Endodermal cell (in vitro differentiated cells): ENCODE measurements around the gene IGF2R. TPM values are rescaled to one million over a fixed set of nuclear protein-coding genes. Genes with fewer than 3 reads are reported as not detected.

Experiments
- DNase-seq: peaks from one replicate; pipeline ENCODE4 v3.0.0-alpha.2; 2017
- H3K27ac ChIP-seq: 2 replicates; pipeline ENCODE4 v1.5.1; 2013; ENCODE audit warnings: mild to moderate bottlenecking, low read depth, low read length, moderate library complexity
- H3K27me3 ChIP-seq: 2 replicates; pipeline ENCODE4 v1.6.1; 2013; ENCODE audit warnings: mild to moderate bottlenecking, low read length, moderate library complexity; ENCODE audit not compliant: insufficient read depth, control insufficient read depth, poor library complexity, severe bottlenecking
- H3K36me3 ChIP-seq: 2 replicates; pipeline ENCODE4 v1.7.0; 2013; ENCODE audit warnings: mild to moderate bottlenecking, low read length, moderate library complexity; ENCODE audit not compliant: control insufficient read depth, insufficient read depth
- H3K4me1 ChIP-seq: one replicate; pipeline ENCODE4 v1.7.0; 2013; ENCODE audit warnings: low read length; ENCODE audit not compliant: control insufficient read depth, insufficient read depth
- H3K4me3 ChIP-seq: 2 replicates; pipeline ENCODE4 v1.5.1; 2013; ENCODE audit warnings: mild to moderate bottlenecking, low read length, moderate library complexity
- H3K9ac ChIP-seq: 2 replicates; pipeline ENCODE4 v1.6.1; 2013; ENCODE audit warnings: mild to moderate bottlenecking, low read length, moderate library complexity; ENCODE audit not compliant: poor library complexity, severe bottlenecking; ENCODE audit errors: extremely low read depth
- H3K9me3 ChIP-seq: 2 replicates; pipeline ENCODE4 v1.6.1; 2013; ENCODE audit warnings: mild to moderate bottlenecking, low read length, moderate library complexity; ENCODE audit not compliant: control insufficient read depth
- H3K27ac Mint-ChIP-seq: 2 replicates; pipeline ENCODE4 v1.8.0; 2020; ENCODE audit warnings: mixed read lengths
- H3K27me3 Mint-ChIP-seq: 2 replicates; pipeline ENCODE4 v1.8.0; 2021; ENCODE audit warnings: mild to moderate bottlenecking, mixed read lengths; ENCODE audit not compliant: insufficient read depth
- H3K36me3 Mint-ChIP-seq: 2 replicates; pipeline ENCODE4 v1.8.0; 2020; ENCODE audit warnings: low read depth, mixed read lengths
- H3K4me1 Mint-ChIP-seq: 2 replicates; pipeline ENCODE4 v1.8.0; 2020; ENCODE audit warnings: mixed read lengths
- H3K4me3 Mint-ChIP-seq: 2 replicates; pipeline ENCODE4 v1.8.0; 2020; ENCODE audit warnings: mild to moderate bottlenecking, moderate library complexity, mixed read lengths
- H3K9me3 Mint-ChIP-seq: 2 replicates; pipeline ENCODE4 v1.8.0; 2020; ENCODE audit warnings: mild to moderate bottlenecking, mixed read lengths
- CTCF ChIP-seq: fragments of 200-600 bp; sonication (generic); conservative IDR thresholded peaks from 2 replicates; pipeline ENCODE4 v1.5.0; 2021; ENCODE audit warnings: antibody characterized with exemption, mild to moderate bottlenecking
- WGBS, 2 experiments: methylation state at CpG; one replicate each; pipeline versions ENCODE4 v1.1.5 to v1.1.7; 2013; ENCODE audit warnings: missing lambda C conversion rate in 2 of 2, mixed read lengths in 1 of 2; ENCODE audit not compliant: insufficient coverage in 1 of 2, insufficient read length in 1 of 2; 5-methylcytosine and 5-hydroxymethylcytosine counted together
- total RNA-seq, 2 donors: library from RNA; stranded (reverse); fragmentation: NEBNext Ultra II Directional in 1 of 2; extraction: Animal tissue kit (Norgen Biotek cat#: 25700) in 1 of 2; gene quantifications; 2 replicates in 1 of 2; 3 replicates in 1 of 2; pipeline ENCODE4 v1.2.1, GENCODE V29; 2021

Gene IGF2R
- total RNA-seq, 2 donors from 2014 or later: 103 to 130 TPM

- H3K9me3 Mint-ChIP-seq: peaks cover 4% of the 10 kb centered on the region
- WGBS, 2 experiments: 85% methylated on average over 4 of the region's 4 CpGs
- no peaks in the 10 kb centered on the region for H3K36me3 Mint-ChIP-seq
- H3K4me3 Mint-ChIP-seq: no peak overlapping the region
- Histone ChIP-seq H3K9ac (no peak overlapping the region), H3K27ac (no peak overlapping the region), H3K9me3 (peaks cover 7% of the 10 kb centered on the region), H3K4me3 (no peak overlapping the region), H3K4me1 (peaks cover 5% of the 10 kb centered on the region), H3K27me3 (peaks cover 5% of the 10 kb centered on the region), H3K36me3 (no peaks in the 10 kb centered on the region)
- H3K4me1 Mint-ChIP-seq: no peaks in the 10 kb centered on the region
- peaks cover 7% of the 10 kb centered on the region for H3K27me3 Mint-ChIP-seq
- DNase-seq: no peak
- TF ChIP-seq CTCF: no peak
- H3K27ac Mint-ChIP-seq: no peak overlapping the region
Measured at GRCh38 chr6:159931846-159932245, 37.0 kb upstream of the IGF2R start.

- H3K4me1 ChIP-seq: peaks cover 5% of the 10 kb centered on the region
- TF ChIP-seq CTCF: no peak
- no peak for DNase-seq
- Mint-ChIP-seq H3K27ac (no peak overlapping the region), H3K27me3 (peaks cover 7% of the 10 kb centered on the region), H3K4me3 (no peak overlapping the region), H3K36me3 (no peaks in the 10 kb centered on the region), H3K4me1 (no peaks in the 10 kb centered on the region), H3K9me3 (peaks cover 4% of the 10 kb centered on the region)
- 89 to 100% methylated on average over 1 of the region's 1 CpG for WGBS, 2 experiments
- no peaks in the 10 kb centered on the region for H3K36me3 ChIP-seq
- no peak overlapping the region for H3K27ac ChIP-seq
- no peak overlapping the region for H3K4me3 ChIP-seq
- no peak overlapping the region for H3K9ac ChIP-seq
- peaks cover 5% of the 10 kb centered on the region for H3K27me3 ChIP-seq
- peaks cover 7% of the 10 kb centered on the region for H3K9me3 ChIP-seq
Measured at GRCh38 chr6:159933077-159933476, 35.8 kb upstream of the IGF2R start.

GRCh38 chr6:159934181-159934580, 34.7 kb upstream of the IGF2R start:
- Histone ChIP-seq H3K9ac (no peak overlapping the region), H3K9me3 (peaks cover 7% of the 10 kb centered on the region), H3K27ac (no peak overlapping the region), H3K36me3 (no peaks in the 10 kb centered on the region), H3K27me3 (peaks cover 5% of the 10 kb centered on the region), H3K4me3 (no peak overlapping the region), H3K4me1 (peaks cover 5% of the 10 kb centered on the region)
- H3K36me3 Mint-ChIP-seq: no peaks in the 10 kb centered on the region
- H3K4me3 Mint-ChIP-seq: no peak overlapping the region
- H3K9me3 Mint-ChIP-seq: peaks cover 4% of the 10 kb centered on the region
- H3K27ac Mint-ChIP-seq: no peak overlapping the region
- DNase-seq: no peak
- H3K4me1 Mint-ChIP-seq: no peaks in the 10 kb centered on the region
- WGBS, 2 experiments: 91 to 100% methylated on average over 2 to 4 of the region's 4 CpGs
- no peak for TF ChIP-seq CTCF
- peaks cover 7% of the 10 kb centered on the region for H3K27me3 Mint-ChIP-seq
